ENCODE results near the gene NUPR1. TPM values are rescaled to one million over a fixed set of nuclear protein-coding genes. Genes with fewer than 3 reads are reported as not detected.
"Not testable (repeated sequence)": the region's sequence is repeated elsewhere in the genome, so short reads cannot be mapped to it uniquely, and the experiment has no call there.

The NUPR1 gene
- total RNA-seq, 1 experiment from 2014 or later: 2.2 TPM

GRCh38 chr16:28527985-28528384 is 10.8 kb downstream of the NUPR1 start:
- ChIA-PET CTCF (no interaction called here), RAD21 (ENCODE audit: low non-redundant PET in 1 of 2, low total read pairs in 2 of 2, uncharacterized antibody in 2 of 2, unreplicated experiment in 2 of 2) (no interaction called here), POLR2A (no interaction called here)
- ATAC-seq (no peak), DNase-seq (ENCODE audit: low read depth, low spot score) (no peak)
- intact Hi-C loops (cut with micrococcal nuclease): no loop called here
- no peak overlapping the region for H3K4me3 ChIP-seq (replicated peaks in 1 of 2; ENCODE audit: low read depth in 1 of 2, low read length in 2 of 2)
- no peaks in the 10 kb centered on the region for H3K36me3 ChIP-seq (ENCODE audit: control insufficient read depth in 1 of 2, insufficient read depth in 2 of 2, low read length in 2 of 2)
- no peak overlapping the region for H2AFZ ChIP-seq (ENCODE audit: low read depth, low read length, poor library complexity, severe bottlenecking)
- no peaks in the 10 kb centered on the region for H3K9me3 ChIP-seq (ENCODE audit: control insufficient read depth in 1 of 2, insufficient read depth in 1 of 2, low read depth in 1 of 2, low read length in 2 of 2)
- H4K20me1 ChIP-seq (ENCODE audit: insufficient read depth): no peaks in the 10 kb centered on the region
- H3K27ac ChIP-seq (ENCODE audit: low read depth, low read length): no peak overlapping the region
- peaks cover 0 to 9% of the 10 kb centered on the region in 2 experiments; a peak in 3 of 4 replicates for H3K4me1 ChIP-seq (ENCODE audit: control insufficient read depth in 1 of 2, insufficient read depth in 2 of 2, low read length in 2 of 2)
- H3K79me2 ChIP-seq (ENCODE audit: insufficient read depth, low read length): no peaks in the 10 kb centered on the region
- TF ChIP-seq JUND (IDR thresholded peaks at IDR 0.05) (no peak), ELF1 (IDR thresholded peaks at IDR 0.05; ENCODE audit: borderline replicate concordance, low read depth) (no peak), POLR2A (IDR thresholded peaks at IDR 0.05; ENCODE audit: borderline replicate concordance, extremely low read depth, insufficient read depth, insufficient read length) (no peak), SRF (IDR thresholded peaks at IDR 0.05; ENCODE audit: low read depth) (no peak), CBX3 (IDR thresholded peaks at IDR 0.05; ENCODE audit: low read depth) (no peak), EZH2phosphoT487 (IDR thresholded peaks at IDR 0.05; ENCODE audit: borderline replicate concordance) (no peak), EZH2 (IDR thresholded peaks at IDR 0.05) (no peak), ZFX (IDR thresholded peaks at IDR 0.05) (no peak), SIN3A (IDR thresholded peaks at IDR 0.05; ENCODE audit: low read depth) (no peak), RAD21 (IDR thresholded peaks at IDR 0.05; ENCODE audit: low read depth) (no peak), SP1 (IDR thresholded peaks at IDR 0.05; ENCODE audit: low read depth) (no peak), FOSL1 (IDR thresholded peaks at IDR 0.05; ENCODE audit: low read depth) (no peak)
- H3K4me2 ChIP-seq (ENCODE audit: low read length): no peak overlapping the region
- H3K9ac ChIP-seq (ENCODE audit: low read length): no peak overlapping the region
- BruUV-seq (replicated peaks): no TSS peak
- no peaks in the 10 kb centered on the region for H3K27me3 ChIP-seq (ENCODE audit: insufficient read depth, low read length)
- H3K9me2 ChIP-seq (ENCODE audit: insufficient read depth): no peaks in the 10 kb centered on the region

GRCh38 chr16:28527100-28527785 is 11.5 kb downstream of the NUPR1 start:
- H3K9me2 ChIP-seq (ENCODE audit: insufficient read depth); H3K4me2 ChIP-seq (ENCODE audit: low read length); H2AFZ ChIP-seq (ENCODE audit: low read depth, low read length, poor library complexity, severe bottlenecking); ATAC-seq; H3K9ac ChIP-seq (ENCODE audit: low read length); H4K20me1 ChIP-seq (ENCODE audit: insufficient read depth); H3K4me1 ChIP-seq (ENCODE audit: control insufficient read depth in 1 of 2, insufficient read depth in 2 of 2, low read length in 2 of 2); H3K27me3 ChIP-seq (ENCODE audit: insufficient read depth, low read length); BruUV-seq (replicated peaks); RAD21 ChIA-PET (ENCODE audit: low non-redundant PET in 1 of 2, low total read pairs in 2 of 2, uncharacterized antibody in 2 of 2, unreplicated experiment in 2 of 2); intact Hi-C loops (cut with micrococcal nuclease); H3K4me3 ChIP-seq (replicated peaks in 1 of 2; ENCODE audit: low read depth in 1 of 2, low read length in 2 of 2); DNase-seq (ENCODE audit: low read depth, low spot score); H3K79me2 ChIP-seq (ENCODE audit: insufficient read depth, low read length); H3K9me3 ChIP-seq (ENCODE audit: control insufficient read depth in 1 of 2, insufficient read depth in 1 of 2, low read depth in 1 of 2, low read length in 2 of 2); H3K36me3 ChIP-seq (ENCODE audit: control insufficient read depth in 1 of 2, insufficient read depth in 2 of 2, low read length in 2 of 2); CTCF ChIA-PET; POLR2A ChIA-PET; H3K27ac ChIP-seq (ENCODE audit: low read depth, low read length): not testable (repeated sequence)

Measured in HCT116 (cell line).